Activated T-cell treated with anti-CD3 and anti-CD28 coated beads, Interleukin-2, amount 50 U/mL, for 72 hours (primary cell): ENCODE measurements around the gene MAGI1. TPM values are rescaled to one million over a fixed set of nuclear protein-coding genes. Genes with fewer than 3 reads are reported as not detected.

Experiments used
- ATAC-seq, 2 donors: fragments of 150-1000 bp; cut with Tn5 transposase; replicated peaks in 1 of 2; 2 replicates each; pipeline ENCODE4 v1.10.0; 2021; ENCODE audit warnings: moderate library complexity in 2 of 2, mild to moderate bottlenecking in 1 of 2
- DNase-seq, 2 donors: peaks; one replicate each; pipeline ENCODE4 v3.0.0; 2021 to 2022; ENCODE audit warnings: mixed read lengths in 1 of 2
- H3K27ac Mint-ChIP-seq: one replicate; pipeline ENCODE4 v1.8.0; 2022; ENCODE audit warnings: mild to moderate bottlenecking, moderate library complexity, mixed read lengths
- H3K27me3 Mint-ChIP-seq: one replicate; pipeline ENCODE4 v1.8.0; 2022; ENCODE audit warnings: low read depth, mixed read lengths
- H3K36me3 Mint-ChIP-seq, 2 donors: one replicate each; pipeline ENCODE4 v1.8.0; 2022; ENCODE audit warnings: mixed read lengths in 2 of 2, mild to moderate bottlenecking in 1 of 2; ENCODE audit not compliant: insufficient read depth in 2 of 2
- H3K4me1 Mint-ChIP-seq: one replicate; pipeline ENCODE4 v1.8.0; 2022; ENCODE audit warnings: low read depth, mixed read lengths
- H3K4me3 Mint-ChIP-seq, 2 donors: one replicate each; pipeline ENCODE4 v1.8.0; 2022; ENCODE audit warnings: mild to moderate bottlenecking in 2 of 2, mixed read lengths in 2 of 2, moderate library complexity in 2 of 2
- H3K9me3 Mint-ChIP-seq, 2 donors: one replicate each; pipeline ENCODE4 v1.8.0; 2022; ENCODE audit warnings: mixed read lengths in 2 of 2
- total RNA-seq, 2 donors: library from RNA; stranded (reverse); gene quantifications; one replicate each; pipeline ENCODE4 v1.2.3, GENCODE V29; 2022

The MAGI1 gene
- total RNA-seq, 2 donors from 2014 or later, result 0.41 to 0.67 TPM

DNA sequence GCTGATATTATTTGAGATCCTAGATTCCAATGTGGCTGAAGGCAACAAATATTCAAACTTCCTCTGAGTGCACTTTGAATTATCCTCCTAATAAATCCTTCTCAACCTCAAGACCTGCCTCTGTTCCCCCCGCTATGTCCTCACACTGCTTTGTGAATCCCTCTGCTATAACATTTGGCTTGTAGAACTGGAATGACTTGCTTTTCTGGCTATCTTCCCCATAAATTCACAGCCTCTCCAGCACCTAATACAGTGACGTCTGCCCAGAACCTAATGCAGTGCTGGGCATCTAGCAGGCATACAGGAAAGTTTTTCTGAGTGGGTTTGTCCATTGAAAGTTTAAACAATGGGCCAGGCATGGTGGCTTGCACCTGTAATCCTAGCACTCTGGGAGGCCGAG lies 707.0 kb downstream of the MAGI1 start:
- H3K27me3 Mint-ChIP-seq, result no peaks in the 10 kb centered on the region
- H3K9me3 Mint-ChIP-seq, result peaks cover 10 to 12% of the 10 kb centered on the region in 2 donors
- ATAC-seq (no peak), DNase-seq (no peak)
- no peak overlapping the region for H3K27ac Mint-ChIP-seq
- H3K36me3 Mint-ChIP-seq, result peaks cover 0 to 2% of the 10 kb centered on the region in 2 donors
- H3K4me1 Mint-ChIP-seq, result no peaks in the 10 kb centered on the region
- H3K4me3 Mint-ChIP-seq, result no peak overlapping the region

GRCh38 chr3:65330072-65330471 lies 708.6 kb downstream of the MAGI1 start:
- H3K27ac Mint-ChIP-seq, result no peak overlapping the region
- DNase-seq (no peak), ATAC-seq (no peak)
- H3K9me3 Mint-ChIP-seq, result peaks cover 7 to 10% of the 10 kb centered on the region in 2 donors
- no peaks in the 10 kb centered on the region for H3K27me3 Mint-ChIP-seq
- no peaks in the 10 kb centered on the region for H3K4me1 Mint-ChIP-seq
- no peaks in the 10 kb centered on the region for H3K36me3 Mint-ChIP-seq
- no peak overlapping the region for H3K4me3 Mint-ChIP-seq

DNA sequence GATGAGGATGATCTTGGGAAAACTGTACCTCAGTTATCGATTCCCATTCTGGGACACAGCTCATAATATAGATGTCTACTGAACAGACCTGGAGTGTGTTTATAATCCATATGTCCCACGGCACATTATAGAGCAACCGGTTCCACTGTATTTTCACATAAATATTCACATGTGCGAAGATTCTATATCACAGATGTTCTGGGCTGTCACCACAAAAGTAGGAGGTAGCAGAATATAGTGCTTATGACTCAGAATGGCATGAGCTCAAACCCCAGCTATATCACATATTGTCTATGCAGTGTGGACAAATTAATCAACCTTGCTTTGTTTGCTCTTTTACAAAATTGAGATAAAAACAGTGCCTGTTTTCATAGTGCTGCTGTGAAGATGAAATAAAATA lies 710.6 kb downstream of the MAGI1 start:
- DNase-seq, result no peak
- Mint-ChIP-seq H3K4me3 (no peak overlapping the region), H3K36me3 (no peaks in the 10 kb centered on the region), H3K9me3 (peaks cover 11 to 12% of the 10 kb centered on the region in 2 donors), H3K27me3 (no peaks in the 10 kb centered on the region), H3K27ac (no peak overlapping the region), H3K4me1 (no peaks in the 10 kb centered on the region)
- no peak for ATAC-seq

GRCh38 chr3:65326574-65326973 lies 712.1 kb downstream of the MAGI1 start:
- Mint-ChIP-seq H3K36me3 (no peaks in the 10 kb centered on the region), H3K4me1 (no peaks in the 10 kb centered on the region), H3K4me3 (no peak overlapping the region), H3K27me3 (no peaks in the 10 kb centered on the region), H3K27ac (no peak overlapping the region), H3K9me3 (peaks cover 11 to 12% of the 10 kb centered on the region in 2 donors)
- ATAC-seq (no peak), DNase-seq (no peak)

DNA sequence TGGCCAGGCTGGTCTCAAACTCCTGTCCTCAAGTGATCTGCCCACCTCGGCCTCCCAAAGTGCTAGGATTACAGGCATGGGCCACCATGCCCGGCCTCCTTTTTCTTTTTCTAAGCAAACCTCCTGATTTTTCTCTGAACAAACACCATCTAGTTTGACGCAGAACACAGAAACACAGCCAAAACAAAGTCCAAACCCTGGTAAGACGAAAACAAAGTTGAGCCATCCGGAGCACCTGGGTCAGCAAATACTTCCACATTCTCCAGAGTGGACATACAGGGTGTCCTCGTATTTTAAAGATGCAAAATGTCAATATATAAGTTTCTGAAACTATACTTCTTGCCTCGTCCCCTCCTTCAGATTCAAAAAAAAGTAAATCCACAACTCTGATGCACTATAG lies 715.8 kb downstream of the MAGI1 start:
- ATAC-seq (no peak), DNase-seq (no peak)
- no peak overlapping the region for H3K27ac Mint-ChIP-seq
- H3K4me3 Mint-ChIP-seq, result no peak overlapping the region
- no peaks in the 10 kb centered on the region for H3K27me3 Mint-ChIP-seq
- H3K4me1 Mint-ChIP-seq, result no peaks in the 10 kb centered on the region
- H3K36me3 Mint-ChIP-seq, result no peaks in the 10 kb centered on the region
- peaks cover 8 to 13% of the 10 kb centered on the region in 2 donors for H3K9me3 Mint-ChIP-seq

GRCh38 chr3:65318231-65318630 lies 720.5 kb downstream of the MAGI1 start:
- Mint-ChIP-seq H3K27me3 (no peaks in the 10 kb centered on the region), H3K9me3 (peaks cover 7 to 8% of the 10 kb centered on the region in 2 donors), H3K4me1 (no peaks in the 10 kb centered on the region), H3K36me3 (peaks cover 0 to 3% of the 10 kb centered on the region in 2 donors), H3K27ac (no peak overlapping the region), H3K4me3 (no peak overlapping the region)
- ATAC-seq (no peak), DNase-seq (no peak)

DNA sequence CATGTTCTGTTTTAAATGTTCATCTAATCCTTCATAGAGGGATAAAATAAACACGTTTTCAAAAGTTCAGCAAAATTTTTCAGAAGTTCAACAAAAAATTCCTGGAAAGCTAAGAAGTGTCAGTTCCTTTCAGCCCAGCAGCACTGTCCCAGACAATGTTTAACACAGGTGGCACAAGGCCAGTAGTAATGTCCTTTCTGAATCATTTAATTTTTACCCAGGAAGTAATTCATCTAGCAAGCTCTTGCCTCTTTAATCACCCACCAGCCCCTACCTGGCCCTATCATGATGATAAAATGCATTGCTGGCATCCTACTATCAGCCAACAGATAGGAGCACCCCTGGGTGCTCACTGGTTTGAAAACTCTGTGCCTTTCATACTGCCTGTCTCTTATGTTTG lies 723.8 kb downstream of the MAGI1 start:
- Mint-ChIP-seq H3K4me1 (no peaks in the 10 kb centered on the region), H3K9me3 (peaks cover 6 to 8% of the 10 kb centered on the region in 2 donors), H3K36me3 (peaks cover 0 to 3% of the 10 kb centered on the region in 2 donors), H3K4me3 (no peak overlapping the region), H3K27me3 (no peaks in the 10 kb centered on the region), H3K27ac (no peak overlapping the region)
- DNase-seq, result no peak
- no peak for ATAC-seq

GRCh38 chr3:65314269-65314668 lies 724.4 kb downstream of the MAGI1 start:
- H3K4me1 Mint-ChIP-seq, result no peaks in the 10 kb centered on the region
- H3K9me3 Mint-ChIP-seq, result peaks cover 6 to 8% of the 10 kb centered on the region in 2 donors
- no peak overlapping the region for H3K4me3 Mint-ChIP-seq
- peaks cover 0 to 3% of the 10 kb centered on the region in 2 donors for H3K36me3 Mint-ChIP-seq
- DNase-seq (no peak), ATAC-seq (no peak)
- no peaks in the 10 kb centered on the region for H3K27me3 Mint-ChIP-seq
- H3K27ac Mint-ChIP-seq, result no peak overlapping the region

- no peak overlapping the region for H3K4me3 Mint-ChIP-seq
- no peak for ATAC-seq
Measured at GRCh38 chr3:65313666-65314065, 725.1 kb downstream of the MAGI1 start.

GRCh38 chr3:65305836-65306235 lies 732.9 kb downstream of the MAGI1 start:
- ATAC-seq (no peak), DNase-seq (no peak)
- Mint-ChIP-seq H3K4me3 (no peak overlapping the region), H3K27ac (no peak overlapping the region), H3K27me3 (no peaks in the 10 kb centered on the region), H3K9me3 (peaks cover 0 to 13% of the 10 kb centered on the region in 2 donors), H3K36me3 (peaks cover 0 to 1% of the 10 kb centered on the region in 2 donors), H3K4me1 (no peaks in the 10 kb centered on the region)

More at GRCh38 chr3:65313666-65314065, 725.1 kb downstream of the MAGI1 start:
- H3K9me3 Mint-ChIP-seq, result peaks cover 6 to 8% of the 10 kb centered on the region in 2 donors
- no peak overlapping the region for H3K27ac Mint-ChIP-seq
- no peaks in the 10 kb centered on the region for H3K4me1 Mint-ChIP-seq
- H3K27me3 Mint-ChIP-seq, result no peaks in the 10 kb centered on the region
- DNase-seq, result no peak
- H3K36me3 Mint-ChIP-seq, result peaks cover 0 to 3% of the 10 kb centered on the region in 2 donors

Other genes with a start within 250 kb of the MAGI1 start
- 10 to 100 TPM; 32.3 to 38.4 TPM for gene SLC25A26, start 182.1 kb upstream of the MAGI1 start, total RNA-seq